ENCODE data around the gene ADGRL3.
"Not testable (repeated sequence)": the region's sequence is repeated elsewhere in the genome, so short reads cannot be mapped to it uniquely, and the experiment has no call there.

Gene ADGRL3

GRCh38 chr4:61501812-61502211 lies 301.7 kb downstream of the ADGRL3 start:
- DNase-seq: no peak

GRCh38 chr4:61505773-61506685 lies 305.9 kb downstream of the ADGRL3 start:
- DNase-seq: no peak

DNA sequence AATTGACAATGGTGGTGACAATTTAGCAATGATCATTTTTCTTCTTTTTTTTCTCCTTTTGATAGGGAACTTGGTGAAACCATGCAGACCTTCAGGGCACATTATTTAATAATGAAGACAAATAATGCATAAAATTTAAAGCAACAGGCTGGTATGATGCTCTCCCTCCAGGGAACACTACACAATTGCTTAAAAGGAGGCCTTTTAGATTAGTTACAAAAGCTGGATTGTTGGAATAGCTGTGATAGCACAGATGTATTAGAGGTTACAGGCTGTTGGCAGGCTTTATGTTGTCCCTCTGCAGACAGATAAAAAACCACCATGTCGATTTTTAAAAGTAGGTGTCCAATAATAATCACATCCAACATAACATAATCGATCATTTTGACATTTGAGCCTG lies 307.0 kb downstream of the ADGRL3 start:
- DNase-seq: no peak

DNA sequence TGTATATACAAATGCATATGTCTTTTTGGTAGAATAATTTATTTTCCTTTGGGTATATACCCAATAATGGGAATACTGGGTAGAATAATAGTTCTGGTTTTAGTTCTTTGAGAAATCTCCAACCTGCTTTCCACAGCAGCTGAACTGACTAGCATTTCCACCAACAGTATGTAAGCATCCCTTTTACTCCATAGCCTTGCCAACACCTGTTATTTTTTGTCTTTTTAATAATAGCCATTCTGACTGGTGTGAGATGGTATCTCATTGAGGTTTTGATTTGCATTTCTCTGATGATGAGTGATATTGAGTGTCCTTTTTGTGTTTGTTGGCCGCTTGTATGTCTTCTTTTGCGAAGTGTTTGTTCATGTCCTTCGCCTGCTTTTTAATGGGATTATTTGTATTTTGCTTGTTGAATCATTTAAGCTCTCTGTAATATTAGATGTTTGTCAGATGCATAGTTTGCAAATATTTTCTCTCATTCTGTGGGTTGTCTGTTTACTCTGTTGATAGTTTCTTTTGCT lies 309.7 kb downstream of the ADGRL3 start:
- DNase-seq: not testable (repeated sequence)

- peak; percentile 82 for DNase-seq
These were observed 311.8 kb downstream of the ADGRL3 start for GRCh38 chr4:61511716-61512488.

DNA sequence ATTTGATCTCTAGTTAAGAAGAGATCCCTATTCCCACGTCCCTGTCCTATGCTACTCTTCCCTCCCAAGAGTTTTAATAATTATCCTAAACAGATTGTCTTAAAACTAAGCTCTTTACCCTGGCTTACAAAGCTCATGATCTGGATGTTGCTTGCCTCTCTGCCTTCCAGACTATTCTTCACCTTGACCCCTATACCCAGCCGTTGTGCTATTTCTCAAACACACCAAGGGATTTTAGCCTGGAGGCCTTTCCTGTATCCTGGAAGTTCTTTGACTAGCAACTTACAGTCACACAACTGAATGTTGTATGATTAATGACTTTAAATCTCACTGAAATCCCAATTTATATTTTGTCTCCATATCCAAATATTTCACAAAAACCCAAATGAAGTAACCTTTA lies 314.9 kb downstream of the ADGRL3 start:
- DNase-seq: no peak

DNA sequence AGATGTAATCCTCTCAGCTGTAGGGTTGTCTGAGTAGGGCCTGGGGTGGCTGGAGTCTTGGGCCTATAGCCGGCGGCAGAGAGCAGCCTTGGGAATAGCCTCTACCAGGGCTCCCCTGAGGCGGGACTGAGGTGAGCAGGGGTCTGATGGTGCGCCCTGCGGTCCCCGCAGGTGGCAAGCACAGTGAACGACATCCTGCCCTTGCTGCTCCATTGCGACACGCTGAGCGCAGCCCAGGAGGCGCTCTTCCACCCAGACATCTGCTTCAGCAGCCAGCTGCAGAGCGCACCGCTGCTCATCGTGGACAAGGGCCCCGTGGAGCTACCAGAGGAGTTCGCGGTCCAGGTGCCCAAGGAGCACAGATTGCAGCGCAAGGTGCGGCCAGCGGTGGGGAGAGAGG lies 317.0 kb downstream of the ADGRL3 start:
- no peak for DNase-seq

- DNase-seq: peak; percentile 29
These were observed 320.0 kb downstream of the ADGRL3 start for GRCh38 chr4:61520166-61520565.

GRCh38 chr4:61520681-61521160 lies 320.6 kb downstream of the ADGRL3 start:
- peak; percentile 46 for DNase-seq

DNA sequence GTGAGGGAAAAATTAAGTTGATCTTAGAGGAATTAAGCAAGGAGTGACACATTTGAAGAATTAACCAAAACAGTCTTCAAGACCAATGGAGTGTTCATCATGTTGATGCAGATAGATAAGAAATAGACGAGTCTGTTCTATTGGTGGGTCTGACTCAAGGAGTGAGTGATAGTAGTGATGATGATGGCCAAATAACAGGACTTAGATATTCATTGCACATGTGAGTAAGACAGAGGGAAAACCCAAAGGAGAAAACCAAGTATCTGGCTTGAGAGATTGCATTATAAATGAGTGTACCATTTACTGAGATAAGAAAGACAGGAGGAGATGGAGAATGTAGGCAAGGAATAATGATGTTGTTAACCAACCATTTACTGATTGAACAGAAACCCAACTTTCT lies 321.3 kb downstream of the ADGRL3 start:
- DNase-seq: peak; percentile 1

- no peak for DNase-seq
These were observed 322.2 kb downstream of the ADGRL3 start for GRCh38 chr4:61522312-61522711.

DNA sequence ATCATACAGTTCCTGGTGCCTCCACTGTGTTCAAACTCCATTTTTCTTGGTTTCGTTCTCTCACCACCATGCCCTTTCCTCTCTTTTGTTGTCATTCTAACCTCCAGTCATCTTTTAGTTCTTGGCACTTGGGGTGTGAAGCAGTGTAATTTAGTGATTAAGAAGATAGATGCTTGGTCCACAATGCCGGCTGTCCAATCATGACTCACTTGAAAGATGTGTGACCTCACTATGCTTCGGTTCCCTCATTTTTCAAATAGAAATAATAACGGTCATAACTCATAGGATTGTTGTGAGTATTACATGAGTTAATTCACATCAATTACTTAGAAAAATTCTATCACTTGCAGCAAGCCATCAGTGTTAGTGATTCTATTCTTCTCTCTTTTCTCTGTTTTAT lies 327.8 kb downstream of the ADGRL3 start:
- DNase-seq: peak; percentile 18

DNA sequence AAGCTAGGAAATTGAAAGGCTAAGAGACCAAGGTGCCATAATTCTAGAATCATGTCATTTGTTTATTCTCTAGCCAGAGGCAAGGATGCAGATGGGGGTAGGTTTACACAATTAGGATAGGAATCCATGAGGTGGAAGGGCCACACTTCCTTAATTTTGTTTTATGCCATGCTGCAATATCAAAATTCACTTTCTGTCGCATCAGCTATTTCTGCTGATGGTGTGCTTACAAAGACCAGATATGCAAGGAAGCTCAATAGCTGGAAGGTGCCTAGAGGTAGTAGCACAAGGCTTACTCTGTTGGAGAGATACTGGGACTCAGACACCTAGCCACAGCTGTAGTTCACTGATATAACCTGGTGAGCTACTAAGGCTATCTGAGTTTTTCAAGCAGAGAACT lies 328.5 kb downstream of the ADGRL3 start:
- no peak for DNase-seq

DNA sequence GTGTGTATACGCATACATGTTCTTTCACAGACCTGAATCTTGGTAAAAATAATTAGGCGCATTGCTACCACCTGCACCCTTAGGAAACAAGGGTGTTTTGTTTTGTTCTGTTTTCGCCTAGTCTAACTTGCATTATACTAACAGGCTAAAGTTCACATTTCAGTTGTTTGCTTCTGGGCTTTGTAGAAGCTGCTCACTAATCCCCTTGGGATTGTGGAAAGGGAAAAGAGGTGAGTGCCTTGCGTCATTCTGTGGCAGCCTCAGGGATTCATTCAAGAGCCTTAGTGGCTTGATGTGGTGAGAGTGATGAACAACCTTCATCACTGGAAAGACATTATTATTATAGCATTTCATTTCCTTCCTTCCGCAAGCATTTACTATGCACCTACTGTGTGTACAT lies 331.1 kb downstream of the ADGRL3 start:
- DNase-seq: no peak

- DNase-seq: peak; percentile 9
These were observed 332.3 kb downstream of the ADGRL3 start for GRCh38 chr4:61532336-61533000.

GRCh38 chr4:61533140-61533539 lies 333.0 kb downstream of the ADGRL3 start:
- DNase-seq: peak; percentile 9

DNA sequence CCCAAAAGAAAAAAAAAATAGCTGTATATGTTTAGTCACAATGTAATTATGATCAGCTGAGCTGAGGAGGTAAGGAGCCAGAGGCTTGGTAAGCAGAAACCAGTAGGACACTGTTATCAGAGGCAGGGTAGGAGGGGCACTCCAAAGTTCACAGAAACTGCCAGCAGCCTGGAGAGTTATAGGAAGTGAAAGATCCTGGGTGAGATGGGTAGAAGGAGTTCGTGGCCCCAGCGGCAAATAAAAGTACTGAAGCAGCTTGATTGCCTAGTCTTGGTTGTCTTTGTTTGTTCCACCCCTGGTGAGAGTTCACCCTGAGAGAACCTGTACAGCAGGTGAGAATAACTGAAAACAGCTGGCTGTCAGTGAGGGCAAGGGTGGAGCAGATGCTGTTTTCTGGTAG lies 340.8 kb downstream of the ADGRL3 start:
- DNase-seq: no peak

GRCh38 chr4:61541459-61541858 lies 341.3 kb downstream of the ADGRL3 start:
- peak; percentile 9 for DNase-seq

DNA sequence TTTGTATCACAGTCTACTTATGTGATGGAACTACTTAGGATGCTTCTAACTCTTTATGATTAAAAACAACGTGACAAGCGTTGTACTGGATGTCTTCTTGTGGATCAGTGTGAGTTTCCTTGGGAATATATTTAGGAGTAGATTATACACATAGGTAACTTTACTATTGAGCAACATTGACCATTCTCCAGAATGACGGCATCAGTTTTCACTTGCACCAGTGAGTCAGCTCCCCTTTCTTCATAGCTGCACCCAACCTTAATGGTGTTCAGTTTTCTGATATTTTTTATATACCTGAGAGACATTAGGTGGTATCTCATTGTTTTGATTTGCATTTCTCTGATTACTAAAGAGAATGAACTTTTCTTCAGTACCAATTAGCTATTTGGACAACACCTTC lies 343.9 kb downstream of the ADGRL3 start:
- DNase-seq: no peak

- no peak for DNase-seq
These were observed 345.9 kb downstream of the ADGRL3 start for GRCh38 chr4:61545902-61546480.

GRCh38 chr4:61549336-61549735 lies 349.2 kb downstream of the ADGRL3 start:
- peak; percentile 27 for DNase-seq

DNA sequence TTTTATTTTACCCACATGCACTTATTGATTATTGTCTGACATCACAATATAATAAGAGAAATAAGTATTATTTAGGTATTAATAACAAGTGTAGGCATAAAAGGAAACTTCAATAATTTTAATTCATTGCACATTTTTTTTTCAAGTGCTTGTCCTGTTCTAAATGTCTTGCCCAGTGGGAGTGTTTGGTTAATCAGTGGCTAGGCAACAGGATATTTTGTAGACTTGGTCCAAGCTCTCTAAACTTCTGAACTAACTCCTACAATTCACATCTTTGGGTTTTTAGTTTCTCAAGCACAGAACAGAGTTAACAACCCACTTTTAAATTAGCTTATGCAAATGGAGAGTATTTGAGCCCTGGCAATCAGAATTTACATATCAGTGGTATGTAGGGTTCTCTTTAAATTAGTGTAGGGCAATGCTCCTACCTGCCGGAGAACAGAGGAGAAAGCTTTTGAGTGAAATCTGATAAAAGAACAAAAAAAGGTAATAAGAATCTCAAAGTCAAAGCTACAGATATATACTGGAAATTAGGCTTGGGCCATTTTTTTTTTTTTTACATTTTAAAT lies 353.5 kb downstream of the ADGRL3 start:
- no peak for DNase-seq

Data from fibroblast of skin of scalp (primary cell).